Right renal cortex interstitium (tissue), 3 donors: ENCODE measurements around the gene TMEM221. TPM values are rescaled to one million over a fixed set of nuclear protein-coding genes. Genes with fewer than 3 reads are reported as not detected.
"Not testable (repeated sequence)": the region's sequence is repeated elsewhere in the genome, so short reads cannot be mapped to it uniquely, and the experiment has no call there.

ENCODE experiments used
- DNase-seq, 3 donors: peaks; one replicate each; pipeline ENCODE4 v3.0.0-alpha.2; 2013; ENCODE audit warnings: low read depth in 3 of 3, low spot score in 2 of 3
- polyA plus RNA-seq, 3 donors: library from polyadenylated mRNA; unstranded; fragments of 120-200 nt; gene quantifications; one replicate each; pipeline ENCODE4 v1.2.1, GENCODE V29; 2013; ENCODE audit not compliant: insufficient read length in 3 of 3

Gene TMEM221
- polyA plus RNA-seq, 3 donors, result 1.9 to 3.1 (median 2.1) TPM

DNA sequence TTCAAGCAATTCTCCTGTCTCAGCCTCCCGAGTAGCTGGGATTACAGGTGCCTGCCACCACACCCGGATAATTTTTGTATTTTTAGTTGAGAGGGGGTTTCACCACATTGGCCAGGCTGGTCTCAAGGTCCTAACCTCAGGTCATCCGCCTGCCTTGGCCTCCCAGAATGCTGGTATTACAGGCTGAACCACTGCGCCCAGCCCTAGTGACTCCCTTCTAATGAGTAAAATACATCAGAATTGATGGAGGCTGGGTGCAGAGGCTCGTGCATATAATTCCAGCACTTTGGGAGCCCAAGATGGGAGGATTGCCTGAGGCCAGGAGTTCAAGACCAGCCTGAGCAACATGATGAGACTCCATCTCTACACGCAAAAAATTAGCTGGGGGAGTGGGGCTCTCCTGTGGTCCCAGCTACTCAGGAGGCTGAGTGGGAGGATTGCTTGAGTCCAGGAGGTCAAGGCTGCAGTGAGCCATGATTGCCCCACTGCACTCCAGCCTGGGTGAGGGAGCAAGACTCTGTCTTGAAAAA lies 26.6 kb upstream of the TMEM221 start:
- DNase-seq, result not testable (repeated sequence)

- DNase-seq, result no peak
Observed at GRCh38 chr19:17473041-17473440, 24.6 kb upstream of the TMEM221 start.

DNA sequence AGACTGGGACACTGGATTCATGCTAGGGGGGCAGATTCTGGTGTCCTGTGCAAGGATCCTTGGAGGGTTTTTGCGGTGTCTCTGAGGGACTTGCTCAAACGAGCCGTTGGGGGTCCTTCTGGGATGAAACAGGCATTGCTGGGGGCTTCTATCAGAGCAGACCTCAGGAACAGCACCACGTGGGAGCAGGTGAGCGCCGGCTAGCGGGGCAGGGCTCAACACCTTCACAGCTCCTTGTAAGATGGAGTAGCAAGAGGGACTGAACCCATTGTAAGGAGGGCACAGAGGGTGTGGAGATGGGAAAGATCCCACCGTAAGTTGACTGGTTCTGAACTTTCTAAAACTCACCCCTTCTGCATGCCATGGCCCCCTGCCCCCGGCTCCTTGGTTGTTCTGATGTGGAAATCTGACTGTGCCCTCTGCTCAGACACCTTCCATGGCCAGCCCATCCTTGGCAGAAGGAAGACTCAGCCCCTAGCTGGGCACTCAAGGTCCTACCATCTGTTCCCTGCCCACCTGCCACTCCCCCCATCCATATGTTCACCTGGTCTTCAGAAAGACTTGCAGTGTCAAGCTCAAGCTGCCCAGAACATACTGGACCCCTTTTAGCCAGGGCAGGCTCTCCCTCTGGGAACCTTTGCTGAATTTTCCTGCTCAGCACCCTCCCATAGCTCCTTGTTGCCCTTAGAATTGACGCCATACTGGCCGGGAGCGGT lies 23.1 kb upstream of the TMEM221 start:
- DNase-seq, result no peak

GRCh38 chr19:17470068-17470841 lies 21.8 kb upstream of the TMEM221 start, which contains the start of gene SLC27A1:
TSS of gene SLC27A1 (plus strand) at chr19:17470524. CDS start at chr19:17470541, 17 bp downstream.
- peak; percentile 96 to 98 (median 97) for DNase-seq

- peak; percentile 77 to 83 (median 82) for DNase-seq
Observed at GRCh38 chr19:17469481-17470067, 21.1 kb upstream of the TMEM221 start.

DNA sequence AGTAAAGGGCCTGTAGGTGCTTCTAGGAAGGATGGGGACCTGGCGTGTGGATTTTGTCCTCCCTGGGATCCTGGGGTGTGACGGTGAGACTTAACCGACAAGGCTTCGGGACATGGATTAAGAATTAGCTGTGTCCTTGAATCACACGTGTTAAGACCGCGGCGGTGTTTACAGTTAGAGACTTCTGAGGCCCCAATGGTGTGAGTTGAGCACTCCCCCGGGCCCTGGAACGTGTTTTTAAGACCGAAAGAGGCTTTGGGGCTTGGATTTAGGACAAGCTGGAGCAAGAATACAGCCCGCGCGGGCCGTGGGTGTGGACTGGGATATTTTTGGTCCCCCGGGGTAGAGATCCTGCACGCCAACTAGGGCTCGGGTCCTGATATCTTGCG lies 20.6 kb upstream of the TMEM221 start:
- DNase-seq, result no peak

DNA sequence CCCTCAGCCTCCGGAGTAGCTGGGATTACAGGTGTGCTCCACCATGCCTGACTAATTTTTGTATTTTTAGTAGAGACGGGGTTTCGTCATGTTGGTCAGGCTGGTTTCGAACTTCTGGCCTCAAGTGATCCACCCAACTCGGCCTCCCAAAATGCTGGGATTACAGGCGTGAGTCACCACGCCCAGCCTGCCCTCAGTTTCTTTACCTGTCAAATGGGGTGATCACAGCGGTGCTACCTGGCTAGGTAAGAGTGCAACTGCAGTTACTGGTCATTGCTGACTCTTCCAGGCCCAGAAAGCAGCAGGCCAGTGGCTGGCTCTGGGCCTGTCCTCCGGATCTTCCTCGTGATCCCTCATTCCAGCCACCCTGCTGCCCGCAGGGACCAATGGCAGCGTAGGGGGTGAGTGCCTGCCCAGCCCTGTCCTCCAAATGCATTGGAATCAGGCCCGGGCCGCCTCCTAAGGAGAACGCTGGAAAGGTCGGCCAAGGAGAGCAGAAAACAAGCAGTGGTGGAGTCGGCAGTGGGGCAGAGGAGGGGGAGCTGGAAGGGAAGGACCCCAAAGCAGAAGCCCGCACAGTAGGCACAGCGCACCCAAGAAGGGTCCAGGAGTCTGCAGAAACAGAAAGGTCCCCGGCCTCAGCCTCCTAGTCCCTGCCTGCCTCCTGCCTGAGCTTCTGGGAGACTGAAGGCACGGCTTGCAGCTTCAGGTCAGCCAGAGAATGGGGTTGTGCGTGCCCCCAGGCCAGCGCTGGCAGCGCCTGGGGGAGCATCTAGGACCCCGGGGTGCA lies 20.0 kb upstream of the TMEM221 start:
- DNase-seq, result no peak

- DNase-seq, result no peak
Observed at GRCh38 chr19:17467471-17468301, 19.2 kb upstream of the TMEM221 start.

- DNase-seq, result no peak
Observed at GRCh38 chr19:17466487-17466850, 18.0 kb upstream of the TMEM221 start.

DNA sequence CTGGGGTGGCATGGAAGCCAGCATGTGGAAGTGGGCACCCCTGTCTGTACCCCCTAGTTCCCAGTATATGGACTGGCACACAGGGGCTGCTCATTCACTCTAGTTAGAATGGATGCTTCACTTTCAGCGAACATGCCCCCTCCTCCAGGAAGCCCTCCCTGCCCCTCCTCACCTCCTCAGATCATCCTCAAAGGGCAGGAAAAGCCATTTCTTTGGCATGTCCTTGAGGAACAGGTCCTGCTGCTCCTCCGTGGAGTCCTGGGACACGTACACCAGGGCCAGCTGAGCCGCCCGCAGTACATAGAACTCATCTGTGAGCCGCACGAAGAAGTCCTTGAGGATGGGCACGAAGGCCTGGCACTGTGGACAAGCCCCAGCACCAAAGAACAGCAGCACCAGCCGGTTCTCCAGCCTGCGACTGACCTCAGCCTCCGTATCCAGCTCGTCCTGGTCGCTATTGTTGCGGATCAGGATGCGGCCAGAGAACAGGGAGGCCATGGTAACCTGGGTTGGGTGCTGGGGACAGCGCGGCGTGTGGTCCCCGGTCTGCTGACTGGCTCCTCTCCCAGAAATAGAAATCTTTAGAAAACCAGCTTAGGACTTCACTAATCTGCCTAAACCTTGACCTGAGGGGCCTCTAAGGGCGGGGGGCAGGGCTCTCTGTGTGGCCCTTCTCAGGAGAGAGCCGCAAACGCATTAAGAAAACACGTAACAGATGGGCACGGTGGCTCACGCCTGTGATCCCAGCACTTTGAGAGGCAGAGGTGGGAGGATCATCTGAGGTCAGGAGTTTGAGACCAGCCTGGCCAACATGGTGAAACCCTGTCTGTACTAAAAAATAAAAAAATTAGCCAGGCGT lies 12.1 kb upstream of the TMEM221 start, which contains the start of gene NXNL1:
TSS of gene NXNL1 (minus strand) at position 555 of the 859 bp plus-strand sequence. CDS start at position 498, 57 bp downstream.
- DNase-seq, result no peak

DNA sequence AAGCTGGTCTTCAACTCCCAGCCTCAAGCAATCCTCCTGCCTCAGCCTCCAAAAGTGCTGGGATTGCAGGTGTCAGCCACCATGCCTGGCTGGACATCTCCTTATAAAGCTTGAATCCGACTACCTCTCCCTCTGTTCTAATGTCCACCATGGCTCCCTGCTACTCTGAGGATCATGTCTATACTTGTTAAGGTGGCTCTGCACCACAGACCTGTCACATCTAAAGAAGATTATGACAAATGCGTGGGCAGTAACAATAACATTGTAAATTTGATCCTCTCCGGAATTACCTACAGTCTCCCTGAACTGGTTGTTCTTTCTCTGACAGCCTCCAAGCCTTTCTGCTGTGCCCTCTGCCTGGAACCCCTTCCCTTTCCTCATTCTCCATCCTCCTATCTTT lies 10.5 kb upstream of the TMEM221 start:
- no peak for DNase-seq

GRCh38 chr19:17457616-17458015 lies 9.1 kb upstream of the TMEM221 start:
- no peak for DNase-seq

- DNase-seq, result no peak
Observed at GRCh38 chr19:17456127-17456526, 7.7 kb upstream of the TMEM221 start.

DNA sequence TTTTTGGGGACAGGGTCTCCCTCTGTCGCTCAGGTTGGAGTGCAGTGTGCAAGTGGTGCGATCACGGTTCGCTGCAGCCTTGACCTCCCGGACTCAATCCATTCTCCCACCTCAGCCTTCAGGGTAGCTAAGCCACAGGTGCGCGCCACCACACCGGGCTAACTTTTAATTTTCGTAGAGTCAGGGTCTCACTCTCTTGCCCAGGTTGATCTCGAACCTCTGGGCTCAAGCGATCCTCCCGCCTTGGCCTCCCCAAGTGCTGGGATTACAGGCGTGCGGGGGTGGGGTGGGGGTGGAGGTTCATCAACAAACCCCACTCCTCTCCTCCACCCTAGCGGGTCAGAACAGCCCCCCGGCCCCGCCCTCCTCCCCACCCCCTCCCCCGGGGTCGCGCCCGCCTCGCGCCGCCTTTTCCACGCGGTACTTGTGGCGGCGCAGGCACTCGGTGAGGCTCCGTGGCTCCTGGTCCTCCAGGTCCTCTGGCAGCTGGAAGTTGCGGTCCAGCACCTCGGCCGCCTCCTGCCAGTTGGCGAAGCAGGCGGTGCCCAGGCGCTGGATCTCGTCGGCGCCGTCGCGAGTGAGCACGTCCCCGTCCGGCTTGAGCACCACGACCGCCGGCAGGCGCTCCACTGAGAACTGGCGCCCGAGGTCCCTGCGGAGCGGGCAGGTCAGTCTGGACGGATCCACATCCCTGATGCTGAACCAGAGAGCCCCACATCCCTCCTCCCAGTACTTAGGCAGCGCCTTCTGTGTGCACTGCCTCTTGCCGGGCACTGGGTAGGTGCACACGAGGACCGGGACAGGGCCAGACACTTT lies 7.0 kb upstream of the TMEM221 start:
- no peak for DNase-seq

- no peak for DNase-seq
Observed at GRCh38 chr19:17454576-17455071, 6.2 kb upstream of the TMEM221 start.

GRCh38 chr19:17451820-17452219 lies 3.4 kb upstream of the TMEM221 start:
- no peak for DNase-seq

- no peak for DNase-seq
Observed at GRCh38 chr19:17450264-17451075, 2.0 kb upstream of the TMEM221 start.
